ENCODE data around the gene ZFAND6.
"Not testable (repeated sequence)": the region's sequence is repeated elsewhere in the genome, so short reads cannot be mapped to it uniquely, and the experiment has no call there.

The ZFAND6 gene

GRCh38 chr15:80019168-80019745 is 40.2 kb upstream of the ZFAND6 start:
- no peak overlapping the region for H3K27ac ChIP-seq
- TF ChIP-seq CTCF (IDR thresholded peaks at IDR 0.05) (no peak), ZFX (IDR thresholded peaks at IDR 0.05; ENCODE audit: borderline replicate concordance) (no peak)

GRCh38 chr15:80020149-80020548 is 39.3 kb upstream of the ZFAND6 start:
- not testable (repeated sequence) for H3K27ac ChIP-seq

GRCh38 chr15:80020731-80021130 is 38.7 kb upstream of the ZFAND6 start:
- TF ChIP-seq CTCF (IDR thresholded peaks at IDR 0.05), result no peak
- H3K27ac ChIP-seq, result no peak overlapping the region

- no peak for TF ChIP-seq ZFX (IDR thresholded peaks at IDR 0.05; ENCODE audit: borderline replicate concordance)
- no peak for TF ChIP-seq CTCF (IDR thresholded peaks at IDR 0.05)
- H3K27ac ChIP-seq, result no peak overlapping the region
These were observed 33.2 kb upstream of the ZFAND6 start for GRCh38 chr15:80026310-80026709.

GRCh38 chr15:80026754-80027153 is 32.7 kb upstream of the ZFAND6 start:
- TF ChIP-seq CTCF (IDR thresholded peaks at IDR 0.05) (no peak), ZFX (IDR thresholded peaks at IDR 0.05; ENCODE audit: borderline replicate concordance) (no peak)
- H3K27ac ChIP-seq, result no peak overlapping the region

GRCh38 chr15:80028937-80029336 is 30.5 kb upstream of the ZFAND6 start:
- no peak overlapping the region for H3K27ac ChIP-seq
- TF ChIP-seq CTCF (IDR thresholded peaks at IDR 0.05) (no peak), ZFX (IDR thresholded peaks at IDR 0.05; ENCODE audit: borderline replicate concordance) (no peak)

- no peak overlapping the region for H3K27ac ChIP-seq
- TF ChIP-seq ZFX (IDR thresholded peaks at IDR 0.05; ENCODE audit: borderline replicate concordance), result no peak
- no peak for TF ChIP-seq CTCF (IDR thresholded peaks at IDR 0.05)
These were observed 27.6 kb upstream of the ZFAND6 start for GRCh38 chr15:80031841-80032240.

GRCh38 chr15:80034629-80035028 is 24.8 kb upstream of the ZFAND6 start:
- TF ChIP-seq CTCF (IDR thresholded peaks at IDR 0.05) (no peak), ZFX (IDR thresholded peaks at IDR 0.05; ENCODE audit: borderline replicate concordance) (no peak)
- H3K27ac ChIP-seq, result no peak overlapping the region
